K562 treated with DMSO at 1 percent for 24 hours (cell line): ENCODE measurements around the gene IPO4. TPM values are rescaled to one million over a fixed set of nuclear protein-coding genes. Genes with fewer than 3 reads are reported as not detected.

Source experiments
- total RNA-seq: library from RNA; unstranded; fragments of 300-600 nt; gene quantifications from 2 replicates; pipeline ENCODE4 v1.2.3, GENCODE V29; 2022; ENCODE audit warnings: low read depth; ENCODE audit not compliant: insufficient read depth

IPO4 gene
- total RNA-seq, 1 experiment from 2014 or later: 16.3 TPM

Other genes with a start within 250 kb of the IPO4 start
- gene DHRS4, start 235.0 kb downstream of the IPO4 start, total RNA-seq: 35.2 and 36.2 TPM in 2 replicates
- 12.8 and 14.9 TPM in 2 replicates for gene DHRS4L2, start 199.9 kb downstream of the IPO4 start, total RNA-seq
- 0.16 TPM in 1 of 2 replicates, not detected in the other for gene CARMIL3, start 136.8 kb downstream of the IPO4 start, total RNA-seq
- gene CPNE6, start 117.3 kb downstream of the IPO4 start, total RNA-seq: not detected in 2 replicates
- 150 and 160 TPM in 2 replicates for gene PCK2, start 94.5 kb downstream of the IPO4 start, total RNA-seq
- 52.3 and 59.5 TPM in 2 replicates for gene DCAF11, start 74.0 kb downstream of the IPO4 start, total RNA-seq
- 1.6 and 2.8 TPM in 2 replicates for gene NRL, start 73.9 kb downstream of the IPO4 start, total RNA-seq
- gene FITM1, start 58.2 kb downstream of the IPO4 start, total RNA-seq: 0.50 TPM in 1 of 2 replicates, not detected in the other
- gene PSME1, start 52.6 kb downstream of the IPO4 start, total RNA-seq: 169 and 181 TPM in 2 replicates
- 55.6 TPM in 2 replicates for gene EMC9, start 47.2 kb downstream of the IPO4 start, total RNA-seq
- gene PSME2, start 42.2 kb downstream of the IPO4 start, total RNA-seq: 119 and 129 TPM in 2 replicates
- gene RNF31, start 41.3 kb downstream of the IPO4 start, total RNA-seq: 34.5 and 41.7 TPM in 2 replicates
- 11.9 and 14.2 TPM in 2 replicates for gene IRF9, start 27.6 kb downstream of the IPO4 start, total RNA-seq
- gene REC8, start 16.7 kb downstream of the IPO4 start, total RNA-seq: 1.7 and 2.6 TPM in 2 replicates
- 22.1 and 25.4 TPM in 2 replicates for gene TM9SF1, start 6.6 kb upstream of the IPO4 start, total RNA-seq
- gene TSSK4, start 16.9 kb upstream of the IPO4 start, total RNA-seq: 0.96 TPM in 1 of 2 replicates, not detected in the other
- gene CHMP4A, start 24.7 kb upstream of the IPO4 start, total RNA-seq: 63.2 and 63.8 TPM in 2 replicates
- gene MDP1, start 27.2 kb upstream of the IPO4 start, total RNA-seq: 16.9 and 17.9 TPM in 2 replicates
- 144 and 171 TPM in 2 replicates for gene NEDD8, start 43.6 kb upstream of the IPO4 start, total RNA-seq
- gene GMPR2, start 44.1 kb upstream of the IPO4 start, total RNA-seq: 56.8 and 59.4 TPM in 2 replicates
- gene TINF2, start 53.8 kb upstream of the IPO4 start, total RNA-seq: 21.0 and 28.8 TPM in 2 replicates
- 1.5 and 3.1 TPM in 2 replicates for gene TGM1, start 74.4 kb upstream of the IPO4 start, total RNA-seq
- 24.9 and 28.0 TPM in 2 replicates for gene RABGGTA, start 82.8 kb upstream of the IPO4 start, total RNA-seq
- gene DHRS1, start 111.0 kb upstream of the IPO4 start, total RNA-seq: 41.0 and 43.3 TPM in 2 replicates
- 9.2 and 10.5 TPM in 2 replicates for gene NOP9, start 111.0 kb upstream of the IPO4 start, total RNA-seq
- gene CIDEB, start 119.2 kb upstream of the IPO4 start, total RNA-seq: not detected in 2 replicates
- gene LTB4R2, start 121.3 kb upstream of the IPO4 start, total RNA-seq: 5.2 and 5.8 TPM in 2 replicates
- gene LTB4R, start 122.7 kb upstream of the IPO4 start, total RNA-seq: 8.1 and 11.2 TPM in 2 replicates
- not detected in 2 replicates for gene ADCY4, start 146.3 kb upstream of the IPO4 start, total RNA-seq
- 0.35 and 0.89 TPM in 2 replicates for gene RIPK3, start 151.2 kb upstream of the IPO4 start, total RNA-seq
- 1.5 and 1.8 TPM in 2 replicates for gene NFATC4, start 179.4 kb upstream of the IPO4 start, total RNA-seq
- gene NYNRIN, start 210.2 kb upstream of the IPO4 start, total RNA-seq: 1.4 and 1.6 TPM in 2 replicates
- 0.98 and 1.1 TPM in 2 replicates for gene CBLN3, start 240.9 kb upstream of the IPO4 start, total RNA-seq
- 45.0 and 48.5 TPM in 2 replicates for gene KHNYN, start 241.1 kb upstream of the IPO4 start, total RNA-seq